ENCODE data around the gene YEATS2.
"Not testable (repeated sequence)": the region's sequence is repeated elsewhere in the genome, so short reads cannot be mapped to it uniquely, and the experiment has no call there.

Gene YEATS2

DNA sequence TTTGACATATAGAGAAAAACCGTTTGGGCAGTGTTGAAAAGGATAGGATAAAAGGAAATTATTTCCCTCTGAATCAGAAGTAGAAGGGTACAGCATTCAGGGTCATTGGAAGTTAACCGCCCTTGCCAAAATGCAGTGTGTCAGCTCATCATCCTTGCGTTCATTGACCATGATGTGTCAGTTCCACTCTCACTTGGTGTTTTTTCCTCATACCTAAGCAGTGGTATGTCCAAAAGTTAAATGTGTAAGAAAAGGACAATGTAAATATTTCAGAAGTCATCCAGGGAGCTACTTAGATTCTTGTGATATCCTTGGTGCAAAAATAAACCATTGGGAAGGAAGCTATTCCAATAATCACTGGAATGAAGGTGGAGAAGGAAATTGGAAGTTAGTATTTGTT, 77.0 kb downstream of the YEATS2 start:
- H3K36me3 ChIP-seq (replicated peaks; ENCODE audit: low read depth, low read length), result peaks cover 52% of the 10 kb centered on the region
- H3K4me1 ChIP-seq (ENCODE audit: low read length), result no peaks in the 10 kb centered on the region
- no peak overlapping the region for H3K4me2 ChIP-seq (ENCODE audit: low read length)
- H3K27me3 ChIP-seq (ENCODE audit: low read depth, low read length), result no peaks in the 10 kb centered on the region
- H2AFZ ChIP-seq (ENCODE audit: low read depth, low read length), result no peak overlapping the region
- H4K20me1 ChIP-seq (ENCODE audit: insufficient read depth, low read length), result no peaks in the 10 kb centered on the region
- H3K9me3 ChIP-seq (ENCODE audit: insufficient read depth, low read length), result no peaks in the 10 kb centered on the region
- TF ChIP-seq, protein P1, sequence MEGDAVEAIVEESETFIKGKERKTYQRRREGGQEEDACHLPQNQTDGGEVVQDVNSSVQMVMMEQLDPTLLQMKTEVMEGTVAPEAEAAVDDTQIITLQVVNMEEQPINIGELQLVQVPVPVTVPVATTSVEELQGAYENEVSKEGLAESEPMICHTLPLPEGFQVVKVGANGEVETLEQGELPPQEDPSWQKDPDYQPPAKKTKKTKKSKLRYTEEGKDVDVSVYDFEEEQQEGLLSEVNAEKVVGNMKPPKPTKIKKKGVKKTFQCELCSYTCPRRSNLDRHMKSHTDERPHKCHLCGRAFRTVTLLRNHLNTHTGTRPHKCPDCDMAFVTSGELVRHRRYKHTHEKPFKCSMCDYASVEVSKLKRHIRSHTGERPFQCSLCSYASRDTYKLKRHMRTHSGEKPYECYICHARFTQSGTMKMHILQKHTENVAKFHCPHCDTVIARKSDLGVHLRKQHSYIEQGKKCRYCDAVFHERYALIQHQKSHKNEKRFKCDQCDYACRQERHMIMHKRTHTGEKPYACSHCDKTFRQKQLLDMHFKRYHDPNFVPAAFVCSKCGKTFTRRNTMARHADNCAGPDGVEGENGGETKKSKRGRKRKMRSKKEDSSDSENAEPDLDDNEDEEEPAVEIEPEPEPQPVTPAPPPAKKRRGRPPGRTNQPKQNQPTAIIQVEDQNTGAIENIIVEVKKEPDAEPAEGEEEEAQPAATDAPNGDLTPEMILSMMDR (IDR thresholded peaks at IDR 0.05; ENCODE audit: low read depth, low read length), result no peak
- no peak for TF ChIP-seq EZH2phosphoT487 (IDR thresholded peaks at IDR 0.05; ENCODE audit: low read depth)
- H3K4me3 ChIP-seq (ENCODE audit: low read length), result no peak overlapping the region
- H3K9ac ChIP-seq (ENCODE audit: low read length), result no peak overlapping the region
- H3K79me2 ChIP-seq (ENCODE audit: low read length), result no peaks in the 10 kb centered on the region
- H3K27ac ChIP-seq (ENCODE audit: low read length), result no peak overlapping the region

DNA sequence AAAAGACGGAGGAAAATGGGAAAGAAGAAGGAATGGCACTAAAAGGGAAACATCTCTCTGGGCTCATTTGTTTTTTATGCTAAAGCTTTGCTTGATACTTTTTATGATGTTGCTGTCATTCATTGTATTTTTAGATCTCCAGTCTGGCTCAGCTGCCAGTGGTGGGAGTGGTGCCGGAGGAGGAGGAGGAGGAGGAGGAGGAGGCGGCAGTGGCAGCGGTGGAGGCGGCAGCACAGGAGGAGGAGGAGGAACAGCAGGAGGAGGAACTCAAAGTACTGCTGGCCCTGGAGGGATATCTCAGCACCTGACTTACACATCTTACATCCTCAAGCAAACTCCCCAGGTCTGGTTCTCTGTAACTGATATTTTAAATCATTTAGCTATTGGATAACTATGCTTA, 78.2 kb downstream of the YEATS2 start:
- H3K36me3 ChIP-seq (replicated peaks; ENCODE audit: low read depth, low read length), result peaks cover 61% of the 10 kb centered on the region
- H3K27ac ChIP-seq (ENCODE audit: low read length), result no peak overlapping the region
- no peak overlapping the region for H2AFZ ChIP-seq (ENCODE audit: low read depth, low read length)
- no peak for TF ChIP-seq EZH2phosphoT487 (IDR thresholded peaks at IDR 0.05; ENCODE audit: low read depth)
- TF ChIP-seq, protein P1 (IDR thresholded peaks at IDR 0.05; ENCODE audit: low read depth, low read length), result no peak
- H3K4me2 ChIP-seq (ENCODE audit: low read length), result no peak overlapping the region
- H3K4me3 ChIP-seq (ENCODE audit: low read length), result no peak overlapping the region
- no peaks in the 10 kb centered on the region for H3K9me3 ChIP-seq (ENCODE audit: insufficient read depth, low read length)
- H3K4me1 ChIP-seq (ENCODE audit: low read length), result no peaks in the 10 kb centered on the region
- no peaks in the 10 kb centered on the region for H4K20me1 ChIP-seq (ENCODE audit: insufficient read depth, low read length)
- no peaks in the 10 kb centered on the region for H3K27me3 ChIP-seq (ENCODE audit: low read depth, low read length)
- H3K79me2 ChIP-seq (ENCODE audit: low read length), result no peaks in the 10 kb centered on the region
- H3K9ac ChIP-seq (ENCODE audit: low read length), result no peak overlapping the region

DNA sequence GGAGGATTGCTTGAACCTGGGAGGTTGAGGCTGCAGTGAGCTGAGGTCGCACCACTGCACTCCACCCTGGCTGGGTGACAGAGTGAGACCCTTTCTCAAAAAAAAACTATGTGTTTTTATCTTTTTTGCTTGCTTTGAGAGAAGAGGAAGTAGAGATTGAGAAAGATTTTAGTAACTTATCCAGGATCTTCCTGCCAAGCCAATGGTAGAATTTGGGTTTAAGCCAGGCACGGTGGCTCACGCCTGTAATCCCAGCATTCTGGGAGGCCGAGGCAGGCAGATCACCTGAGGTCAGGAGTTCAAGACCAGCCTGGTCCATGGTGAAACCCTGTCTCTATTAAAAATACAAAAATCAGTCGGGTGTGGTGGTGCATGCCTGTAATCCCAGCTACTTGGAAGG, 78.9 kb downstream of the YEATS2 start:
- not testable (repeated sequence) for H3K9me3 ChIP-seq (ENCODE audit: insufficient read depth, low read length); H3K79me2 ChIP-seq (ENCODE audit: low read length); H4K20me1 ChIP-seq (ENCODE audit: insufficient read depth, low read length); H3K4me2 ChIP-seq (ENCODE audit: low read length); H3K27ac ChIP-seq (ENCODE audit: low read length); H3K4me3 ChIP-seq (ENCODE audit: low read length); H3K27me3 ChIP-seq (ENCODE audit: low read depth, low read length); H3K9ac ChIP-seq (ENCODE audit: low read length); H3K4me1 ChIP-seq (ENCODE audit: low read length); H2AFZ ChIP-seq (ENCODE audit: low read depth, low read length)
- H3K36me3 ChIP-seq (replicated peaks; ENCODE audit: low read depth, low read length), result peaks cover 62% of the 10 kb centered on the region

DNA sequence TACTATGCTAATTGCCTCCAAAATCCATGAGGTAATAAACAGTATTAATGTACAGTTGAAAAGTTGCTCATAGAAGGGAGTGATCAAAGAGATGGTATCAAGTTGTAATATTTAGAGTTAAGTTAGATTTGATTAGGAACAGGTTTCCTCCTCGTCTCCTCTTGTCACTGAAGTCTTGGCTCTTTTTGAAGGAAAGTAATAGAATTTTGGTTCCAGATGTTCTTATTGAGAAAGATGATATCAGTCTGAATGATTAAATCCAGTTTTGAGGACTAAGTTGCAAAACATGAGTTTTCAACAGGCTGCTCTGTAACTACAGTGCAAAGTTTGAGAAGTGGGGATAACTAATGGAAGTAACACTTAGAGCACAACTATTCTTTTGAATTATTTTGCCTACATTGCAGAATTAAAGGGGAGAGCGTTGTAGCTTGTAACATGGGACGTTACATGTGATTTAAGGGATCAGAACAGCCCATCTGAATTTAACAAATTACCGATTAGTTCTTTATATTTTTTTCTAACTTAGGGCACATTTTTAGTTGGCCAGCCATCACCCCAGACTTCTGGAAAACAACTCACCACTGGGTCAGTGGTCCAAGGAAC, 79.5 kb downstream of the YEATS2 start:
- Histone ChIP-seq H4K20me1 (ENCODE audit: insufficient read depth, low read length) (no peaks in the 10 kb centered on the region), H3K4me1 (ENCODE audit: low read length) (no peaks in the 10 kb centered on the region), H3K4me3 (ENCODE audit: low read length) (no peak overlapping the region), H3K9ac (ENCODE audit: low read length) (no peak overlapping the region), H3K4me2 (ENCODE audit: low read length) (no peak overlapping the region), H3K9me3 (ENCODE audit: insufficient read depth, low read length) (no peaks in the 10 kb centered on the region), H3K27me3 (ENCODE audit: low read depth, low read length) (no peaks in the 10 kb centered on the region), H3K36me3 (replicated peaks; ENCODE audit: low read depth, low read length) (peaks cover 60% of the 10 kb centered on the region), H3K79me2 (ENCODE audit: low read length) (no peaks in the 10 kb centered on the region), H2AFZ (ENCODE audit: low read depth, low read length) (no peak overlapping the region), H3K27ac (ENCODE audit: low read length) (no peak overlapping the region)
- TF ChIP-seq EZH2phosphoT487 (IDR thresholded peaks at IDR 0.05; ENCODE audit: low read depth), result no peak
- TF ChIP-seq, protein P1 (IDR thresholded peaks at IDR 0.05; ENCODE audit: low read depth, low read length), result no peak

Data from OCI-LY3 (cell line).